NCI-H2196 (cell line): Measurements from ENCODE around the gene VCY1B.
"Not testable (repeated sequence)": the region's sequence is repeated elsewhere in the genome, so short reads cannot be mapped to it uniquely, and the experiment has no call there.

Source experiments
- DNase-seq: peaks from one replicate; lab custom pipeline; 2025; ENCODE audit not compliant: unreplicated experiment; lab: John Stamatoyannopoulos, UW

Gene VCY1B

GRCh38 chrY:14055927-14056326, at the start of gene VCY1B:
Gene VCY1B (plus strand): TSS chrY:14056227. CDS start chrY:14056290, 63 bp downstream.
- not testable (repeated sequence) for DNase-seq

- DNase-seq, result not testable (repeated sequence)
Measured at GRCh38 chrY:14011916-14012315, 44.1 kb upstream of the VCY1B start.

- DNase-seq, result not testable (repeated sequence)
Measured at GRCh38 chrY:14030395-14030794, 25.6 kb upstream of the VCY1B start.

- DNase-seq, result no peak
Measured at GRCh38 chrY:14085877-14086276, 29.9 kb downstream of the VCY1B start.
